Motor neuron (in vitro differentiated cells): ENCODE results near the gene ZC3HAV1. TPM values are rescaled to one million over a fixed set of nuclear protein-coding genes. Genes with fewer than 3 reads are reported as not detected.
A peak's percentile ranks its signal among the peaks of the same experiment; 100 is the strongest.
"Not testable (repeated sequence)": the region's sequence is repeated elsewhere in the genome, so short reads cannot be mapped to it uniquely, and the experiment has no call there.

Source experiments
- ATAC-seq, 8 experiments: fragments of 200-7000 bp; cut with Tn5 transposase; replicated peaks in 6 of 8; 2 replicates each; pipeline ENCODE4 v1.8.0; 2021; ENCODE audit warnings: mild to moderate bottlenecking in 8 of 8, moderate library complexity in 8 of 8
- H3K27ac ChIP-seq, 2 donors: fragments of 250-450 bp; sonication (Bioruptor Pico); 2 replicates each; pipeline ENCODE4 v1.9.0; 2021; ENCODE audit warnings: antibody characterized with exemption in 2 of 2, mild to moderate bottlenecking in 2 of 2, moderate library complexity in 1 of 2
- H3K4me1 ChIP-seq, 2 donors: fragments of 250-450 bp; sonication (Bioruptor Pico); replicated peaks in 1 of 2; 2 replicates each; pipeline ENCODE4 v1.6.1; 2021; ENCODE audit warnings: antibody characterized with exemption in 2 of 2, mild to moderate bottlenecking in 2 of 2, moderate library complexity in 1 of 2
- H3K4me3 ChIP-seq, 5 donors: fragments of 250-450 bp; sonication (Bioruptor Pico); 2 replicates each; pipeline ENCODE4 v1.9.0; 2021; ENCODE audit warnings: antibody characterized with exemption in 5 of 5, mild to moderate bottlenecking in 5 of 5, moderate library complexity in 4 of 5
- WGBS, 10 experiments: fragments of 450-650 bp; shearing (Covaris generic); methylation state at CpG; one replicate each; pipeline ENCODE4 v1.0.0; 2022; 5-methylcytosine and 5-hydroxymethylcytosine counted together
- in situ Hi-C, 9 experiments: fragments of 400-800 bp; cut with MboI; loops; one replicate each; pipeline ENCODE4 v1.15.0; 2021; ENCODE audit warnings: low sequenced_read_pairs in 9 of 9, low pct_unique_long_range_greater_than_20kb in 2 of 9; ENCODE audit not compliant: unreplicated experiment in 9 of 9
- total RNA-seq, 8 experiments: library from RNA; unstranded; fragments of 300-600 nt; gene quantifications; 2 replicates each; pipeline versions ENCODE4 v1.2.3 to v1.2.4, GENCODE V29; 2022

ZC3HAV1 gene
- total RNA-seq, 8 experiments from 2014 or later: 4.8 to 62.3 (median 18.1) TPM

GRCh38 chr7:139035586-139036353 lies 73.8 kb downstream of the ZC3HAV1 start, which contains the start of gene ZC3HAV1L:
ZC3HAV1L (minus strand) TSS chr7:139036042; CDS start chr7:139036017, 25 bp downstream.
- 0 to 43% (median 19%) methylated on average over 1 to 25 of the region's 82 CpGs; no CpG with 5 or more reads in 6 of the 10 experiments for WGBS, 10 experiments
- no peaks in the 10 kb centered on the region for H3K4me1 ChIP-seq
- ATAC-seq: peak; percentile 54 to 93 (median 85)
- peak within 1 kb of the TSS; percentile 17 to 40 (median 28) for H3K4me3 ChIP-seq
- no peak within 1 kb of the TSS for H3K27ac ChIP-seq
- in situ Hi-C loops: no loop called here

DNA sequence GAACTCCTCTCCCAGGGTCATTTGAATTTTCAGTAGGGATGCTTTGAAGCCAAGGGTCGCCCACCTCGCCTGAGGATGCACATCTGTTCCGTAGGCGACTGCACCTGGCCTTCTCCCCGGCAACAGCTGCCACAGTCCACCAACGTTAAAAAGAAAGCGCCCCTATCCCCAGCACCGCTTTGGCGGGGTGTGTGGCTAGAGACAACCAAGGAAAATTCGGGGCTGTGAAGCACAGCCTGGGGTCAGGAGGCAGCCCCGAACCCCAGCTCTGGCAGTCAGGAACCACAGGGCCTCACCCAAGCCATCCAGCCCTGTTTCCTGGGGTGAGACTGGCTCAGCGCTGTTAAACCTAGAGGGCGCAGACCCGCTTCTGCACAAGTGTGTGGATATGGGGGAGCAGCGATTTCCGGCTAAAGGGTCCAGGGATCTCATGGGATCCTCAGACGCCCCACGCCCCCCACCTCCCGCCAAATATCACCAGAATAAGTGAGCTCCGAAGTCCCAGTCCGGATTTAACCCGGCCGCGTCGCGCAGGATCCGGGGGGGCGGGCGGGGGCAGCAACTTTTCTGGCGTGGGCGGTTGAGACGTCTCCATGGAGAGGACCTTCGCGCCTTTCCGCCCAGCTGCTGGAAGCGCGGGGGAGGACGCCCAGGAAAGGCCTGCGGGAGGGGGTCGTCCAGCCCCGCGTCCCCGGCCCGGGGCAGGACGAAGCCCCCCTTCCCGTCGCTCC lies 74.5 kb downstream of the ZC3HAV1 start:
- WGBS, 10 experiments: 0 to 100% (median 46%) methylated on average over 1 to 4 of the region's 47 CpGs; no CpG with 5 or more reads in 4 of the 10 experiments
- H3K27ac ChIP-seq: no peak overlapping the region

GRCh38 chr7:139034336-139034735 lies 75.2 kb downstream of the ZC3HAV1 start:
- in situ Hi-C loops: no loop called here
- no peak for ATAC-seq
- Histone ChIP-seq H3K4me3 (no peak overlapping the region), H3K27ac (no peak overlapping the region), H3K4me1 (no peaks in the 10 kb centered on the region)
- WGBS, 10 experiments: 64 to 100% (median 97%) methylated on average over 1 to 4 of the region's 5 CpGs

More for the DNA sequence above, 74.5 kb downstream of the ZC3HAV1 start:
- ATAC-seq: peak in 6 of 8 experiments; percentile 10 to 42 (median 26)
- Histone ChIP-seq H3K4me1 (no peaks in the 10 kb centered on the region), H3K4me3 (peak overlapping the region; percentile 17 to 40 (median 28))
- in situ Hi-C loops: no loop called here

- Histone ChIP-seq H3K27ac (no peak overlapping the region), H3K4me3 (no peak overlapping the region), H3K4me1 (no peaks in the 10 kb centered on the region)
- 63 to 100% (median 83%) methylated on average over 2 to 6 of the region's 6 CpGs; no CpG with 5 or more reads in 1 of the 10 experiments for WGBS, 10 experiments
- ATAC-seq: no peak
- in situ Hi-C loops: no loop called here
Observed at GRCh38 chr7:139033346-139034114, 76.0 kb downstream of the ZC3HAV1 start.

- in situ Hi-C loops: no loop called here
- 80 to 100% (median 95%) methylated on average over 1 to 4 of the region's 4 CpGs; no CpG with 5 or more reads in 1 of the 10 experiments for WGBS, 10 experiments
- H3K4me1 ChIP-seq: no peaks in the 10 kb centered on the region
- no peak overlapping the region for H3K4me3 ChIP-seq
- no peak for ATAC-seq
- no peak overlapping the region for H3K27ac ChIP-seq
Observed at GRCh38 chr7:139032473-139032872, 77.0 kb downstream of the ZC3HAV1 start.

GRCh38 chr7:139029353-139029752 lies 80.2 kb downstream of the ZC3HAV1 start:
- no peak for ATAC-seq

GRCh38 chr7:139026551-139026950 lies 83.0 kb downstream of the ZC3HAV1 start:
- Histone ChIP-seq H3K4me1 (no peaks in the 10 kb centered on the region), H3K4me3 (no peak overlapping the region), H3K27ac (no peak overlapping the region)
- in situ Hi-C loops: no loop called here
- WGBS, 10 experiments: 78 to 100% (median 90%) methylated on average over 1 to 6 of the region's 6 CpGs; no CpG with 5 or more reads in 1 of the 10 experiments
- no peak for ATAC-seq

More at GRCh38 chr7:139029353-139029752, 80.2 kb downstream of the ZC3HAV1 start:
- in situ Hi-C loops: no loop called here
- Histone ChIP-seq H3K27ac (no peak overlapping the region), H3K4me3 (no peak overlapping the region), H3K4me1 (no peaks in the 10 kb centered on the region)
- WGBS, 10 experiments: 67 to 100% (median 90%) methylated on average over 1 to 3 of the region's 3 CpGs; no CpG with 5 or more reads in 4 of the 10 experiments

DNA sequence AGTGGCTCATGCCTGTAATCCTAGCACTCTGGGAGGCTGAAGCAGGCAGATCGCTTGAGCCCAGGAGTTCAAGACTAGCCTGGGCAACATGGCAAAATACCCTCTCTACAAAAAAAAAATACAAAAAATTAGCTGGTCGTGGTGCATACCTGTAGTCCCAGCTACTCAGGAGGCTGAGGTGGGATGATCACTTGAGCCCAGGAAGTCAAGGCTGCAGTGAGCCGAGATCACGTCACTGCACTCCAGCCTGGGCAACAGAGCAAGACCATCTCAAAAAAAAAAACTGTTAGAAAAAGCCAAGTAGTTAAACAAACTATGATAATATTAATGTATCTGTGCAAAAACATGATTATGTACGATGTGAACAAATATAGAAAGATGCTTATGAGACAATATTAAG lies 83.7 kb downstream of the ZC3HAV1 start:
- H3K4me3 ChIP-seq, H3K4me1 ChIP-seq, H3K27ac ChIP-seq, ATAC-seq, in situ Hi-C loops: not testable (repeated sequence)
- WGBS, 10 experiments: 75 to 97% (median 90%) methylated on average over 1 to 4 of the region's 5 CpGs; no CpG with 5 or more reads in 1 of the 10 experiments

- Histone ChIP-seq H3K4me1 (no peaks in the 10 kb centered on the region), H3K27ac (no peak overlapping the region), H3K4me3 (no peak overlapping the region)
- no peak for ATAC-seq
- in situ Hi-C loops: no loop called here
- 57 to 100% (median 82%) methylated on average over 1 to 5 of the region's 5 CpGs; no CpG with 5 or more reads in 2 of the 10 experiments for WGBS, 10 experiments
Observed at GRCh38 chr7:139023076-139023475, 86.4 kb downstream of the ZC3HAV1 start.

GRCh38 chr7:139022286-139022685 lies 87.2 kb downstream of the ZC3HAV1 start:
- no peak for ATAC-seq
- Histone ChIP-seq H3K4me1 (no peaks in the 10 kb centered on the region), H3K4me3 (no peak overlapping the region), H3K27ac (no peak overlapping the region)
- in situ Hi-C loops: no loop called here
- 47 to 93% (median 74%) methylated on average over 3 to 4 of the region's 4 CpGs; no CpG with 5 or more reads in 1 of the 10 experiments for WGBS, 10 experiments

- Histone ChIP-seq H3K4me1 (no peaks in the 10 kb centered on the region), H3K27ac (no peak overlapping the region), H3K4me3 (no peak overlapping the region)
- ATAC-seq: no peak
- in situ Hi-C loops: no loop called here
- 20 to 100% (median 81%) methylated on average over 1 to 3 of the region's 3 CpGs for WGBS, 10 experiments
Observed at GRCh38 chr7:139018910-139019309, 90.6 kb downstream of the ZC3HAV1 start.

DNA sequence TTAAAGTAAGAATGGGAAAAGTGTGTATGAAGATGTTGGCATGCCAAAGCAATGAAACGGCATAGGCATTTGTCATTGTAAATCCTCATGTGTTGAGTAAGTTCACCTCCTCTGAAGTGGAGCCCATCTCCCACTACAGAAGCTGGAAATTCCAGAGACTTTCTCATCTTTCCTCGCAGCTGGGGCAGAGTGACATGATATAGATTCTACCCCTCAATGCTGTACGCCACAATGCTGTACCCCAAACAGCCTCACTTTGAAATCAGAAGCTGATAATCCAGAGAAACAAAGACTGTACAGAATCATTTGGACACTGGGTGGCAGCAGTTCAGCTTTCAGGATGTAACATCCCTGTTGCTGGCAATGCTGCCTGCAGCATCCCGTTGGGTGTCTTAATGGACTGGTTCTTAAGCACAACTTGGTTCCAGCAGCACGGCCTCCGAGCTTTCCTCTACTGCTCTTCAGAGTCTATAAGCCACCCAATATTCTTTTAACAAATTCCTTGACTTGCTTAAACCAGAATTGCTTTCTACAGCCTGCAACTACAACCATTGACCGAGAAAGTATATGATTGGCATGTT lies 92.5 kb downstream of the ZC3HAV1 start:
- Histone ChIP-seq H3K4me3 (no peak overlapping the region), H3K4me1 (no peaks in the 10 kb centered on the region), H3K27ac (no peak overlapping the region)
- in situ Hi-C loops: no loop called here
- WGBS, 10 experiments: 11 to 93% (median 51%) methylated on average over 2 to 7 of the region's 7 CpGs
- peak; percentile 60 to 99 (median 84) for ATAC-seq
